Testis (tissue), 2 donors: ENCODE measurements around the gene WNT8A.

Source experiments
- POLR2A ChIP-seq: fragments of 450-650 bp; IDR thresholded peaks from one replicate; pipeline ENCODE4 v1.6.1; 2017; ENCODE audit warnings: antibody characterized with exemption, mild to moderate bottlenecking, moderate library complexity
- TF ChIP-seq, protein P1 (sequence below), 3 experiments: fragments of 450-650 bp in 2 of 3; fragments of 200-600 bp in 1 of 3; sonication (generic) in 1 of 3; IDR thresholded peaks; one replicate each; pipeline ENCODE4 v1.5.1; 2016 to 2019; ENCODE audit warnings: antibody characterized with exemption in 3 of 3, mild to moderate bottlenecking in 2 of 3, moderate library complexity in 1 of 3

DNA sequence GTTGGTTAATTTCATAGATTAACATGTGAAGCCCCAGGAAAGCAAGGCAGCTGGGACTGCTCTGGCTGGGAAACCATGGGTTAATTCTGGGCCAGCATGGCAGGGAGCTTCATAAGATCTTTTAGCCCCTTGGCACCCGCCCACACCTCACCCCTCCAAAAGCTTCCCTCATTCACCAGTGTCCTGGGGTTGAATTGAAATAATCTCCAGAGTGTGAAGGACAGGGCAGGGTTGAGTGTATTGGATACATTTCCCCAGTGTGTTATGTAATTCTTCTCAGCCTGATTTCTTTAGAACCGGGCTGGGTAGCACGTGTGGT lies 19.4 kb downstream of the WNT8A start:
- TF ChIP-seq, protein P1, sequence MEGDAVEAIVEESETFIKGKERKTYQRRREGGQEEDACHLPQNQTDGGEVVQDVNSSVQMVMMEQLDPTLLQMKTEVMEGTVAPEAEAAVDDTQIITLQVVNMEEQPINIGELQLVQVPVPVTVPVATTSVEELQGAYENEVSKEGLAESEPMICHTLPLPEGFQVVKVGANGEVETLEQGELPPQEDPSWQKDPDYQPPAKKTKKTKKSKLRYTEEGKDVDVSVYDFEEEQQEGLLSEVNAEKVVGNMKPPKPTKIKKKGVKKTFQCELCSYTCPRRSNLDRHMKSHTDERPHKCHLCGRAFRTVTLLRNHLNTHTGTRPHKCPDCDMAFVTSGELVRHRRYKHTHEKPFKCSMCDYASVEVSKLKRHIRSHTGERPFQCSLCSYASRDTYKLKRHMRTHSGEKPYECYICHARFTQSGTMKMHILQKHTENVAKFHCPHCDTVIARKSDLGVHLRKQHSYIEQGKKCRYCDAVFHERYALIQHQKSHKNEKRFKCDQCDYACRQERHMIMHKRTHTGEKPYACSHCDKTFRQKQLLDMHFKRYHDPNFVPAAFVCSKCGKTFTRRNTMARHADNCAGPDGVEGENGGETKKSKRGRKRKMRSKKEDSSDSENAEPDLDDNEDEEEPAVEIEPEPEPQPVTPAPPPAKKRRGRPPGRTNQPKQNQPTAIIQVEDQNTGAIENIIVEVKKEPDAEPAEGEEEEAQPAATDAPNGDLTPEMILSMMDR (IDR thresholded peaks at IDR 0.05), result no peak
- no peak for TF ChIP-seq POLR2A
